Gastroesophageal sphincter (tissue), 3 donors: ENCODE data around the gene IL17RC.

ENCODE experiments used
- CTCF ChIP-seq, 4 experiments: fragments of 200-600 bp in 2 of 4; fragments of 450-650 bp in 2 of 4; sonication (generic) in 1 of 4; IDR thresholded peaks; one replicate each; pipeline ENCODE4 v1.5.1; 2017 to 2019; ENCODE audit warnings: antibody characterized with exemption in 4 of 4, mild to moderate bottlenecking in 2 of 4, moderate library complexity in 2 of 4
- EP300 ChIP-seq: sonication (generic); formaldehyde crosslinking; IDR thresholded peaks from one replicate; pipeline ENCODE4 v1.6.1; 2017; ENCODE audit warnings: antibody characterized with exemption, mild to moderate bottlenecking
- POLR2A ChIP-seq, 2 donors: fragments of 450-650 bp; IDR thresholded peaks; one replicate each; pipeline ENCODE4 v1.6.1; 2017; ENCODE audit warnings: antibody characterized with exemption in 2 of 2, mild to moderate bottlenecking in 2 of 2, moderate library complexity in 1 of 2
- POLR2AphosphoS5 ChIP-seq: sonication (generic); formaldehyde crosslinking; IDR thresholded peaks from one replicate; pipeline ENCODE4 v1.6.1; 2017; ENCODE audit warnings: antibody characterized with exemption

- TF ChIP-seq CTCF (IDR thresholded peaks at IDR 0.05) (peak in 3 of 4 experiments; percentile 65 to 77 (median 74)), POLR2A (IDR thresholded peaks at IDR 0.05) (peak in 1 of 2 donors; percentile 43), POLR2AphosphoS5 (peak; percentile 57), EP300 (no peak)
These were observed 1.4 kb upstream of the IL17RC start for GRCh38 chr3:9915254-9916141.
